Glutamatergic neuron (in vitro differentiated cells): Measurements from ENCODE around the gene CDH1. TPM values are rescaled to one million over a fixed set of nuclear protein-coding genes. Genes with fewer than 3 reads are reported as not detected.

ENCODE experiments used
- DNase-seq: peaks from one replicate; pipeline ENCODE4 v3.0.0; 2022
- H3K27ac Mint-ChIP-seq: one replicate; pipeline ENCODE4 v1.8.0; 2020; ENCODE audit warnings: mild to moderate bottlenecking, mixed read lengths, inconsistent platforms; ENCODE audit not compliant: unreplicated experiment
- H3K27me3 Mint-ChIP-seq: one replicate; pipeline ENCODE4 v1.8.0; 2020; ENCODE audit warnings: mild to moderate bottlenecking, moderate library complexity, mixed read lengths, inconsistent platforms; ENCODE audit not compliant: unreplicated experiment
- H3K36me3 Mint-ChIP-seq: one replicate; pipeline ENCODE4 v1.8.0; 2020; ENCODE audit warnings: mild to moderate bottlenecking, mixed read lengths, inconsistent platforms; ENCODE audit not compliant: unreplicated experiment
- H3K4me1 Mint-ChIP-seq: one replicate; pipeline ENCODE4 v1.8.0; 2020; ENCODE audit warnings: mild to moderate bottlenecking, low read depth, mixed read lengths, inconsistent platforms; ENCODE audit not compliant: unreplicated experiment
- H3K4me3 Mint-ChIP-seq: one replicate; pipeline ENCODE4 v1.8.0; 2020; ENCODE audit warnings: mild to moderate bottlenecking, mixed read lengths, inconsistent platforms; ENCODE audit not compliant: unreplicated experiment
- H3K9me3 Mint-ChIP-seq: one replicate; pipeline ENCODE4 v1.8.0; 2020; ENCODE audit warnings: mild to moderate bottlenecking, moderate library complexity, mixed read lengths, inconsistent platforms; ENCODE audit not compliant: unreplicated experiment
- CTCF ChIP-seq: fragments of 200-600 bp; sonication (generic); IDR thresholded peaks from one replicate; pipeline ENCODE4 v1.5.0; 2021; ENCODE audit not compliant: partially characterized antibody, unreplicated experiment
- total RNA-seq: library from RNA; stranded (reverse); fragmentation: NEBNext Ultra II Directional; extraction: Animal tissue kit (Norgen Biotek cat#: 25700); gene quantifications from one replicate; pipeline ENCODE4 v1.2.1, GENCODE V29; 2021; ENCODE audit not compliant: unreplicated experiment

CDH1 gene
- total RNA-seq, 1 donor from 2014 or later = 1.9 TPM

- H3K27me3 Mint-ChIP-seq = no peaks in the 10 kb centered on the region
- no peaks in the 10 kb centered on the region for H3K36me3 Mint-ChIP-seq
- H3K27ac Mint-ChIP-seq = no peak overlapping the region
- H3K9me3 Mint-ChIP-seq = peaks cover 3% of the 10 kb centered on the region
- DNase-seq = no peak
- no peak overlapping the region for H3K4me3 Mint-ChIP-seq
- no peak for TF ChIP-seq CTCF
- no peaks in the 10 kb centered on the region for H3K4me1 Mint-ChIP-seq
These were observed 69.9 kb downstream of the CDH1 start for GRCh38 chr16:68806981-68807380.

- Mint-ChIP-seq H3K27me3 (no peaks in the 10 kb centered on the region), H3K27ac (no peak overlapping the region), H3K9me3 (peaks cover 2% of the 10 kb centered on the region), H3K4me1 (no peaks in the 10 kb centered on the region), H3K4me3 (no peak overlapping the region), H3K36me3 (no peaks in the 10 kb centered on the region)
- TF ChIP-seq CTCF = no peak
- DNase-seq = no peak
These were observed 77.4 kb downstream of the CDH1 start for GRCh38 chr16:68814516-68814915.

GRCh38 chr16:68823401-68824135, 86.5 kb downstream of the CDH1 start:
- no peak for DNase-seq
- Mint-ChIP-seq H3K27ac (no peak overlapping the region), H3K27me3 (no peaks in the 10 kb centered on the region), H3K9me3 (no peaks in the 10 kb centered on the region), H3K4me3 (no peak overlapping the region), H3K4me1 (no peaks in the 10 kb centered on the region), H3K36me3 (no peaks in the 10 kb centered on the region)
- no peak for TF ChIP-seq CTCF

GRCh38 chr16:68825427-68825826, 88.3 kb downstream of the CDH1 start:
- no peak for DNase-seq

More at GRCh38 chr16:68825427-68825826, 88.3 kb downstream of the CDH1 start:
- no peaks in the 10 kb centered on the region for H3K4me1 Mint-ChIP-seq
- H3K9me3 Mint-ChIP-seq = no peaks in the 10 kb centered on the region
- no peak overlapping the region for H3K4me3 Mint-ChIP-seq
- no peak for TF ChIP-seq CTCF
- H3K36me3 Mint-ChIP-seq = no peaks in the 10 kb centered on the region
- no peak overlapping the region for H3K27ac Mint-ChIP-seq
- H3K27me3 Mint-ChIP-seq = no peaks in the 10 kb centered on the region
